ENCODE results near the gene FERMT3. TPM values are rescaled to one million over a fixed set of nuclear protein-coding genes. Genes with fewer than 3 reads are reported as not detected.

The FERMT3 gene
- total and polyA plus RNA-seq, 12 donors = 2.3 to 30.8 (median 6.8) TPM

- intact Hi-C loops (cut with DNase I) = no loop called here
- Histone ChIP-seq H3K27ac (peak overlapping the region in 5 of 10 donors; percentile 90 to 99 (median 96)), H3K36me3 (peaks cover 0 to 6% (median 0%) of the 10 kb centered on the region in 9 donors), H3K27me3 (no peaks in the 10 kb centered on the region), H3K4me3 (peak overlapping the region in 5 of 10 donors; percentile 75 to 87 (median 75)), H3K4me1 (peaks cover 13 to 79% (median 61%) of the 10 kb centered on the region in 9 donors), H3K9me3 (no peaks in the 10 kb centered on the region)
- ATAC-seq (no peak), DNase-seq (no peak)
- 85 to 90% methylated on average over 7 of the region's 7 CpGs for WGBS, 2 donors
- no peak for TF ChIP-seq CTCF (IDR thresholded peaks at IDR 0.05)
Observed at GRCh38 chr11:64231546-64231945, 25.0 kb downstream of the FERMT3 start.

- H3K36me3 ChIP-seq = peaks cover 0 to 10% (median 0%) of the 10 kb centered on the region in 9 donors
- WGBS, 2 donors = 86% methylated on average over 15 of the region's 15 CpGs
- H3K4me3 ChIP-seq = no peak overlapping the region
- no peaks in the 10 kb centered on the region for H3K9me3 ChIP-seq
- no peak for TF ChIP-seq CTCF (IDR thresholded peaks at IDR 0.05)
- DNase-seq = no peak
- intact Hi-C loops (cut with DNase I) = no loop called here
- peaks cover 5 to 70% (median 52%) of the 10 kb centered on the region in 9 donors for H3K4me1 ChIP-seq
- ATAC-seq = no peak
- peak overlapping the region in 1 of 10 donors; percentile 99 for H3K27ac ChIP-seq
- no peaks in the 10 kb centered on the region for H3K27me3 ChIP-seq
Observed at GRCh38 chr11:64232182-64232966, 25.9 kb downstream of the FERMT3 start.

- intact Hi-C loops (cut with DNase I) = no loop called here
- Histone ChIP-seq H3K36me3 (peaks cover 0 to 16% (median 0%) of the 10 kb centered on the region in 9 donors), H3K9me3 (no peaks in the 10 kb centered on the region), H3K4me3 (no peak overlapping the region), H3K27ac (peak overlapping the region in 1 of 10 donors; percentile 31), H3K27me3 (no peaks in the 10 kb centered on the region), H3K4me1 (peaks cover 2 to 70% (median 47%) of the 10 kb centered on the region in 9 donors)
- 88 to 92% methylated on average over 8 of the region's 8 CpGs for WGBS, 2 donors
- no peak for ATAC-seq
- DNase-seq = no peak
- TF ChIP-seq CTCF (IDR thresholded peaks at IDR 0.05) = no peak
Observed at GRCh38 chr11:64232967-64233315, 26.4 kb downstream of the FERMT3 start.

- intact Hi-C loops (cut with DNase I) = no loop called here
- peak within 1 kb of the TSS; percentile 86 to 96 (median 91) for H3K27ac ChIP-seq
- WGBS, 2 donors = 2% methylated on average over 45 to 61 of the region's 62 CpGs
- peaks cover 2 to 71% (median 46%) of the 10 kb centered on the region in 9 donors for H3K4me1 ChIP-seq
- ATAC-seq = peak; percentile 46 to 69 (median 59)
- H3K9me3 ChIP-seq = no peaks in the 10 kb centered on the region
- peak within 1 kb of the TSS; percentile 58 to 85 (median 75) for H3K4me3 ChIP-seq
- no peaks in the 10 kb centered on the region for H3K27me3 ChIP-seq
- no peak for TF ChIP-seq CTCF (IDR thresholded peaks at IDR 0.05)
- H3K36me3 ChIP-seq = peaks cover 0 to 25% (median 0%) of the 10 kb centered on the region in 9 donors
- DNase-seq = peak; percentile 74 to 84
Observed at GRCh38 chr11:64233913-64234586, 27.5 kb downstream of the FERMT3 start, which contains the start of gene VEGFB. Gene VEGFB, plus strand, starts transcription at chr11:64234584. Its CDS starts 250 bp downstream, at chr11:64234834.
